WTC11 (cell line): Measurements from ENCODE around the gene SPATA32. TPM values are rescaled to one million over a fixed set of nuclear protein-coding genes. Genes with fewer than 3 reads are reported as not detected.

Experiments used
- ATAC-seq: fragments of 200-7000 bp; cut with Tn5 transposase; 2 replicates; pipeline ENCODE4 v1.10.0; 2021; ENCODE audit warnings: mild to moderate bottlenecking, moderate library complexity
- CTCF ChIA-PET: fragments of 300-600 bp; sonication (Branson Sonifier 250); formaldehyde crosslinking; loops from one replicate; lab custom pipeline; 2021; ENCODE audit warnings: antibody characterized with exemption; lab: Charles Lee
- POLR2A ChIA-PET: fragments of 350-600 bp; sonication (Branson Sonifier 250); formaldehyde crosslinking; loops from one replicate; lab custom pipeline; 2021; ENCODE audit warnings: antibody characterized with exemption; lab: Charles Lee
- DNase-seq: peaks from one replicate; pipeline ENCODE4 v3.0.0; 2021; ENCODE audit warnings: low spot score
- H3K27ac Mint-ChIP-seq: 2 replicates; pipeline ENCODE4 v1.8.0; 2021; ENCODE audit warnings: mixed read lengths
- H3K27me3 Mint-ChIP-seq: 2 replicates; pipeline ENCODE4 v1.8.0; 2021; ENCODE audit warnings: low read depth, mild to moderate bottlenecking, moderate library complexity, mixed read lengths
- H3K36me3 Mint-ChIP-seq: 2 replicates; pipeline ENCODE4 v1.8.0; 2021; ENCODE audit warnings: mixed read lengths
- H3K4me1 Mint-ChIP-seq: 2 replicates; pipeline ENCODE4 v1.8.0; 2022; ENCODE audit warnings: mixed read lengths
- H3K4me3 Mint-ChIP-seq: 2 replicates; pipeline ENCODE4 v1.8.0; 2021; ENCODE audit warnings: mild to moderate bottlenecking, moderate library complexity, mixed read lengths
- H3K9me3 Mint-ChIP-seq: 2 replicates; pipeline ENCODE4 v1.8.0; 2021; ENCODE audit warnings: mixed read lengths
- ARID4B ChIP-seq: sonication (generic); formaldehyde crosslinking; IDR thresholded peaks from 2 replicates; pipeline ENCODE4 v1.8.0; 2023; ENCODE audit warnings: missing genetic modification reagents, mild to moderate bottlenecking, borderline replicate concordance
- ESRRA ChIP-seq: sonication (generic); formaldehyde crosslinking; IDR thresholded peaks from 2 replicates; pipeline ENCODE4 v1.8.1; 2022; ENCODE audit warnings: mild to moderate bottlenecking, missing genetic modification reagents, borderline replicate concordance
- FOXP1 ChIP-seq: sonication (generic); formaldehyde crosslinking; IDR thresholded peaks from 2 replicates; pipeline ENCODE4 v1.8.0; 2022; ENCODE audit warnings: missing genetic modification reagents, mild to moderate bottlenecking, moderate library complexity, borderline replicate concordance
- GRHL2 ChIP-seq: fragments of 250-450 bp; sonication (Bioruptor Pico); IDR thresholded peaks from 2 replicates; pipeline ENCODE4 v1.8.0; 2022; ENCODE audit warnings: mild to moderate bottlenecking, moderate library complexity; ENCODE audit not compliant: insufficient replicate concordance, severe bottlenecking
- IRF2 ChIP-seq: sonication (generic); formaldehyde crosslinking; IDR thresholded peaks from 2 replicates; pipeline ENCODE4 v1.8.0; 2022; ENCODE audit warnings: low read depth, missing genetic modification reagents, borderline replicate concordance
- NFATC4 ChIP-seq: fragments of 250-450 bp; sonication (Bioruptor Pico); IDR thresholded peaks from 2 replicates; pipeline ENCODE4 v1.9.0; 2021; ENCODE audit warnings: mild to moderate bottlenecking
- OVOL2 ChIP-seq: fragments of 250-450 bp; sonication (Bioruptor Pico); IDR thresholded peaks from 2 replicates; pipeline ENCODE4 v1.9.0; 2021; ENCODE audit warnings: mild to moderate bottlenecking, borderline replicate concordance
- PREB ChIP-seq: sonication (generic); formaldehyde crosslinking; IDR thresholded peaks from 2 replicates; pipeline ENCODE4 v1.8.1; 2022; ENCODE audit warnings: mild to moderate bottlenecking, missing genetic modification reagents, moderate library complexity, borderline replicate concordance
- PRRX2 ChIP-seq: fragments of 250-450 bp; sonication (Bioruptor Pico); IDR thresholded peaks from 2 replicates; pipeline ENCODE4 v1.8.0; 2021; ENCODE audit warnings: mild to moderate bottlenecking
- TCF7 ChIP-seq: sonication (generic); formaldehyde crosslinking; IDR thresholded peaks from 2 replicates; pipeline ENCODE4 v1.8.0; 2022; ENCODE audit warnings: mild to moderate bottlenecking, low read depth, missing genetic modification reagents, moderate library complexity
- ZBTB43 ChIP-seq: sonication (generic); formaldehyde crosslinking; IDR thresholded peaks from 2 replicates; pipeline ENCODE4 v1.8.1; 2023; ENCODE audit warnings: mild to moderate bottlenecking, missing genetic modification reagents
- ZNF532 ChIP-seq: fragments of 250-450 bp; sonication (Bioruptor Pico); IDR thresholded peaks from 2 replicates; pipeline ENCODE4 v1.9.0; 2021; ENCODE audit warnings: mild to moderate bottlenecking, borderline replicate concordance
- total RNA-seq: library from RNA; stranded (reverse); gene quantifications from 3 replicates; pipeline ENCODE4 v1.2.3, GENCODE V29; 2021
- TF ChIP-seq, protein P1 (sequence below): sonication (generic); formaldehyde crosslinking; conservative IDR thresholded peaks from 2 replicates; pipeline ENCODE4 v1.8.1; 2022; ENCODE audit warnings: mild to moderate bottlenecking, missing genetic modification reagents
- TF ChIP-seq, protein P2 (sequence below): sonication (generic); formaldehyde crosslinking; IDR thresholded peaks from 2 replicates; pipeline ENCODE4 v1.8.1; 2022; ENCODE audit warnings: low read depth, missing genetic modification reagents, borderline replicate concordance
- TF ChIP-seq, protein P3 (sequence below): sonication (generic); formaldehyde crosslinking; IDR thresholded peaks from 2 replicates; pipeline ENCODE4 v1.8.0; 2022; ENCODE audit warnings: mild to moderate bottlenecking, missing genetic modification reagents

SPATA32 gene
- total RNA-seq, 1 experiment from 2014 or later = 0.15 TPM

DNA sequence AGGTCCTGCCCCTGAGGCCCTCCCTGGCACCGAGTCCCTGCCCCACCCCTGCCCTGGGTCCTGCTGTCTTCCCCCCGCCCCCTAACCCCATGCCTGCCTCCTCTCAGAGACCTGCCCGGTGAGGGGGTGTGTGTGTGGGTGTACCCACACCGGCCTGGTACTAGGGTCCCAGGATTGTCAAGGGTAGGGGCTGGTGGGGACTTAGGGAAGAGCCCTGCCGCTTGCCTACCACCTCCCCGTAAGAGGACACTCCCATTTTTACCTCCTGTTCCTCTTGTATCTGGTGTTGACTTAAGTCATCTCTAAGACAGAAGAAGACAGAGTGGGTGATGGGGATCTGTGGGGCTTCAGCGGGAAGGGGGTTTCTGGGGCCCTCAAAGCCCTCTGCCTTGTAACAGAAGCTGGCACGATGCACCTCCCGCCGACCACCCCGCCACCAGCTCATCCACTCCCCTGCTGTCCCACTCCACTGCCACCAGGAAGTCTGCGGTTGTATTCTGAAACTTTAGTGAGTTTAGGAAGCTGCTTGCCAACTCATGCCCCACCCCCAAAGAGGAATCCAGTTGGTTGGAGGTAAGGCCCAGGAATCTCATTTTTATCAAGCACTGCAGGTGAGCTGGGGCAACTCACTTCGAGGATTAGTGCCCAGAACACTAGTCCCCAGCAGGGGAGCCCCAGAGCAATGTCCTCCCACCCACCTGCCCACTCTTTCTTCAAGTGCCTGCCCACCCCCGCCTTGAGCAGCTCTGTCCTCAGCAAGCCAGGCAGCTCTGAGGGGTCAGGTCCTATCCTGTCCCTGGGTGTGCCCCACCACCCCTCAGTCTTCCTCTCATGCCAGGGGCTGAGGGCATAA is 5.6 kb downstream of the SPATA32 start:
- ChIA-PET POLR2A (interaction anchor here (1.6 kb wide), 1 partner anchor 95 kb away, joined by 4 read pairs; the partner anchor contains the start of gene HEXIM2), CTCF (interaction anchor here (0.5 to 4.9 kb wide), 22 partner anchors 9 to 1126 kb away, joined by 3 to 32 read pairs (median 4); partner anchors contain the start of genes ACBD4 and HEXIM1)
- Mint-ChIP-seq H3K9me3 (no peaks in the 10 kb centered on the region), H3K4me3 (no peak overlapping the region), H3K27me3 (peaks cover 10% of the 10 kb centered on the region), H3K4me1 (peaks cover 18% of the 10 kb centered on the region), H3K27ac (no peak overlapping the region), H3K36me3 (no peaks in the 10 kb centered on the region)
- TF ChIP-seq, protein P1, sequence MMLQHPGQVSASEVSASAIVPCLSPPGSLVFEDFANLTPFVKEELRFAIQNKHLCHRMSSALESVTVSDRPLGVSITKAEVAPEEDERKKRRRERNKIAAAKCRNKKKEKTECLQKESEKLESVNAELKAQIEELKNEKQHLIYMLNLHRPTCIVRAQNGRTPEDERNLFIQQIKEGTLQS (CRISPR knock-in tag) = no peak
- TF ChIP-seq TCF7 (CRISPR knock-in tag) (no peak), NFATC4 (no peak), FOXP1 (no peak), ESRRA (CRISPR knock-in tag) (no peak), PREB (CRISPR knock-in tag) (no peak), ZBTB43 (CRISPR knock-in tag) (no peak), PRRX2 (CRISPR knock-in tag) (no peak), GRHL2 (CRISPR knock-in tag) (no peak), ARID4B (CRISPR knock-in tag) (no peak)
- TF ChIP-seq, protein P2, sequence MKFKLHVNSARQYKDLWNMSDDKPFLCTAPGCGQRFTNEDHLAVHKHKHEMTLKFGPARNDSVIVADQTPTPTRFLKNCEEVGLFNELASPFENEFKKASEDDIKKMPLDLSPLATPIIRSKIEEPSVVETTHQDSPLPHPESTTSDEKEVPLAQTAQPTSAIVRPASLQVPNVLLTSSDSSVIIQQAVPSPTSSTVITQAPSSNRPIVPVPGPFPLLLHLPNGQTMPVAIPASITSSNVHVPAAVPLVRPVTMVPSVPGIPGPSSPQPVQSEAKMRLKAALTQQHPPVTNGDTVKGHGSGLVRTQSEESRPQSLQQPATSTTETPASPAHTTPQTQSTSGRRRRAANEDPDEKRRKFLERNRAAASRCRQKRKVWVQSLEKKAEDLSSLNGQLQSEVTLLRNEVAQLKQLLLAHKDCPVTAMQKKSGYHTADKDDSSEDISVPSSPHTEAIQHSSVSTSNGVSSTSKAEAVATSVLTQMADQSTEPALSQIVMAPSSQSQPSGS (CRISPR knock-in tag) = no peak
- TF ChIP-seq, protein P3, sequence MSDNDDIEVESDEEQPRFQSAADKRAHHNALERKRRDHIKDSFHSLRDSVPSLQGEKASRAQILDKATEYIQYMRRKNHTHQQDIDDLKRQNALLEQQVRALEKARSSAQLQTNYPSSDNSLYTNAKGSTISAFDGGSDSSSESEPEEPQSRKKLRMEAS (CRISPR knock-in tag) = no peak
- ATAC-seq (peak; percentile 46), DNase-seq (no peak)

DNA sequence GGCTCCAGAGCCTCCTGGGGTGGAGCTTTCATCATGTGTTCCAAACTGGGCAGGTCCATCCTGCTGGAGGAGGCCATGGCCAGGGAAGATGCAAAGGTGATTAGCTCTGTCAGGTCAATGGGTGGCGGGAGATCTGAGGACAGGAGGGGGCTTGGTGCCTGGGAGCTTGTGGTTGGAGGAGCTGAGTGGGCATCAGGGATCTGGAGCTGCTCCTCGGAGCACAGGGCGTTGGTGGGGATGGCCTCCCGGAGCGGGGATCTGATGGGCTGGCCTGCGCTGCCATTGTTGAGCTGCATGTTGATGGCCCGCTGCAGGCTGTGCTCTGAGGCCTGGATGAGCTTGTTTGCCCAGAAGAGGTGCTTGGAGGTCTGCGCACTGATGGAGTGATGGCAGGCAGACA is 6.5 kb downstream of the SPATA32 start:
- POLR2A ChIA-PET = interaction anchor here (0.6 to 1.6 kb wide), 2 partner anchors 94 to 107 kb away, joined by 3 to 4 read pairs; partner anchors contain the start of genes HEXIM1 and HEXIM2
- TF ChIP-seq IRF2 = 0 out of 2 replicates have a peak, but pooled peaks have one; percentile 17
- no peak for TF ChIP-seq ZNF532 (CRISPR knock-in tag)
- TF ChIP-seq OVOL2 (CRISPR knock-in tag) = no peak
- Mint-ChIP-seq H3K27me3 (peaks cover under 1% of the 10 kb centered on the region), H3K4me3 (no peak overlapping the region), H3K36me3 (peaks cover 3% of the 10 kb centered on the region; the same call in 1 of the 2 replicates), H3K9me3 (no peaks in the 10 kb centered on the region), H3K4me1 (peaks cover 16% of the 10 kb centered on the region), H3K27ac (no peak overlapping the region)
- CTCF ChIA-PET = interaction anchor here (1.2 to 4.9 kb wide), 7 partner anchors 8 to 176 kb away, joined by 3 to 32 read pairs (median 12); partner anchors contain the start of gene ACBD4
- ATAC-seq (no peak), DNase-seq (no peak)
